Mesenchymal stem cell (in vitro differentiated cells and primary cell): ENCODE data around the gene OR10P1.

Experiments used
- DNase-seq: peaks from one replicate; pipeline ENCODE4 v3.0.0-alpha.2; 2013
- H2AFZ ChIP-seq: one replicate; pipeline ENCODE4 v1.6.1; 2013; ENCODE audit warnings: low read depth, mild to moderate bottlenecking, control low read depth, inconsistent platforms, low read length, moderate library complexity
- H2AK5ac ChIP-seq: 2 replicates; pipeline ENCODE4 v1.6.1; 2013; ENCODE audit warnings: low read length, moderate library complexity, mild to moderate bottlenecking, inconsistent platforms; ENCODE audit not compliant: severe bottlenecking
- H2BK120ac ChIP-seq: one replicate; pipeline ENCODE4 v1.6.1; 2013; ENCODE audit warnings: low read depth, mild to moderate bottlenecking, inconsistent platforms, low read length, moderate library complexity
- H2BK12ac ChIP-seq, 2 experiments: one replicate each; pipeline ENCODE4 v1.6.1; 2013; ENCODE audit warnings: inconsistent platforms in 2 of 2, low read length in 2 of 2, mild to moderate bottlenecking in 2 of 2, moderate library complexity in 2 of 2, control low read depth in 1 of 2
- H2BK15ac ChIP-seq: one replicate; pipeline ENCODE4 v1.6.1; 2013; ENCODE audit warnings: mild to moderate bottlenecking, low read depth, inconsistent platforms; ENCODE audit not compliant: poor library complexity, severe bottlenecking
- H2BK5ac ChIP-seq: 2 replicates; pipeline ENCODE4 v1.6.1; 2013; ENCODE audit warnings: low read depth, mild to moderate bottlenecking, low read length, control low read depth, inconsistent platforms; ENCODE audit not compliant: poor library complexity, severe bottlenecking
- H3K14ac ChIP-seq, 2 experiments: one replicate each; pipeline ENCODE4 v1.6.1; 2013; ENCODE audit warnings: inconsistent platforms in 2 of 2, low read length in 2 of 2, control low read depth in 1 of 2, mild to moderate bottlenecking in 1 of 2, moderate library complexity in 1 of 2
- H3K18ac ChIP-seq, 2 experiments: one replicate each; pipeline ENCODE4 v1.6.1; 2013; ENCODE audit warnings: inconsistent platforms in 2 of 2, low read length in 2 of 2, control low read depth in 1 of 2, low read depth in 1 of 2, mild to moderate bottlenecking in 1 of 2
- H3K23ac ChIP-seq, 2 experiments: one replicate each; pipeline ENCODE4 v1.6.1; 2013; ENCODE audit warnings: inconsistent platforms in 2 of 2, low read length in 2 of 2, mild to moderate bottlenecking in 2 of 2, moderate library complexity in 2 of 2, control low read depth in 1 of 2
- H3K27ac ChIP-seq: 2 replicates; pipeline ENCODE4 v1.5.1; 2013; ENCODE audit warnings: mild to moderate bottlenecking, moderate library complexity, low read length, control low read depth, inconsistent platforms; ENCODE audit not compliant: poor library complexity, severe bottlenecking
- H3K27me3 ChIP-seq, 2 experiments: 2 replicates each; pipeline versions ENCODE4 v1.6.1 to v1.7.0; 2013; ENCODE audit warnings: low read length in 2 of 2, mild to moderate bottlenecking in 2 of 2, moderate library complexity in 2 of 2, control low read depth in 1 of 2, inconsistent platforms in 1 of 2; ENCODE audit not compliant: control insufficient read depth in 1 of 2, insufficient read depth in 1 of 2
- H3K36me3 ChIP-seq, 2 experiments: 2 replicates each; pipeline versions ENCODE4 v1.6.1 to v1.7.0; 2013; ENCODE audit warnings: low read length in 2 of 2, control low read depth in 1 of 2, inconsistent platforms in 1 of 2, low read depth in 1 of 2, mild to moderate bottlenecking in 1 of 2; ENCODE audit not compliant: insufficient read depth in 2 of 2, control insufficient read depth in 1 of 2
- H3K4ac ChIP-seq, 2 experiments: one replicate each; pipeline ENCODE4 v1.6.1; 2013; ENCODE audit warnings: inconsistent platforms in 2 of 2, low read length in 2 of 2, mild to moderate bottlenecking in 2 of 2, moderate library complexity in 2 of 2, control low read depth in 1 of 2, low read depth in 1 of 2
- H3K4me1 ChIP-seq: 2 replicates; pipeline ENCODE4 v1.6.1; 2013; ENCODE audit warnings: low read depth, low read length, control low read depth; ENCODE audit not compliant: control insufficient read depth, insufficient read depth
- H3K4me2 ChIP-seq: 2 replicates; pipeline ENCODE4 v1.6.1; 2013; ENCODE audit warnings: low read length, mild to moderate bottlenecking, inconsistent platforms; ENCODE audit not compliant: poor library complexity, severe bottlenecking
- H3K4me3 ChIP-seq, 2 experiments: 2 replicates each; pipeline versions ENCODE4 v1.5.1 to v1.7.0; 2013; ENCODE audit warnings: low read length in 2 of 2, mild to moderate bottlenecking in 2 of 2, control low read depth in 1 of 2, low read depth in 1 of 2; ENCODE audit not compliant: insufficient read depth in 1 of 2
- H3K79me1 ChIP-seq: replicated peaks from 2 replicates; pipeline ENCODE4 v1.6.1; 2013; ENCODE audit warnings: mild to moderate bottlenecking, control low read depth, low read length, inconsistent platforms; ENCODE audit not compliant: poor library complexity, severe bottlenecking
- H3K9ac ChIP-seq: 2 replicates; pipeline ENCODE4 v1.7.0; 2013; ENCODE audit warnings: mild to moderate bottlenecking, low read length, moderate library complexity
- H3K9me3 ChIP-seq: 2 replicates; pipeline ENCODE4 v1.7.0; 2013; ENCODE audit warnings: mild to moderate bottlenecking, low read length; ENCODE audit not compliant: control insufficient read depth
- H4K8ac ChIP-seq: one replicate; pipeline ENCODE4 v1.6.1; 2013; ENCODE audit warnings: inconsistent platforms, mild to moderate bottlenecking, low read length, moderate library complexity
- H4K91ac ChIP-seq: one replicate; pipeline ENCODE4 v1.6.1; 2013; ENCODE audit warnings: mild to moderate bottlenecking, low read length, inconsistent platforms
- WGBS: methylation state at CpG from one replicate; pipeline ENCODE4 v1.1.7; 2013; ENCODE audit warnings: mixed read lengths; 5-methylcytosine and 5-hydroxymethylcytosine counted together

OR10P1 gene

DNA sequence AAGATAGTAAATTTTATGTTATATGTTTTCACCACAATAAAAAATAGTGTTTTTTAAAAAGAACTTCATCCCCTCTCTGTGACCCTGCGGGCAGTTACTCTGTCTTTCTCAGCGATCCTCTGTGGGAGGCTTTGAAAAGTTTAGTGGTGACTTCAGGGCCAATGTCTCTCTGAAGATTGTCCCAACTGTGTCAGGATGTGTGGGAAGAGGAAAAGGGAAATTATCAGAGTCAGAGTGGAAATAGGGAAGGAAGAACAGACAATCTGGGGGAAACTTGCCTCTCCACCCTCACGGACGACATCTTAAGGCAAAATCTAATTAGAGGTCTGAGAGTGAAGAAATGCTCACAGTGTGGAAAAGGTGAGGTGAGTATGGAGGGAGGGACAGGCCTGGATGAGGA, 3.5 kb upstream of the OR10P1 start:
- no peak overlapping the region for H4K8ac ChIP-seq
- no peak overlapping the region for H3K18ac ChIP-seq
- no peak overlapping the region for H3K4me2 ChIP-seq
- H3K27ac ChIP-seq: no peak overlapping the region
- H2BK15ac ChIP-seq: no peak overlapping the region
- no peaks in the 10 kb centered on the region for H3K9me3 ChIP-seq
- no peak overlapping the region for H2AFZ ChIP-seq
- no peak overlapping the region for H3K23ac ChIP-seq
- no peak overlapping the region for H3K9ac ChIP-seq
- DNase-seq: no peak
- no peaks in the 10 kb centered on the region for H3K36me3 ChIP-seq
- no peak overlapping the region for H4K91ac ChIP-seq
- WGBS: 97% methylated on average over 4 of the region's 4 CpGs
- no peaks in the 10 kb centered on the region for H3K79me1 ChIP-seq
- H2BK5ac ChIP-seq: no peak overlapping the region
- H3K14ac ChIP-seq: no peak overlapping the region
- no peak overlapping the region for H3K4me3 ChIP-seq
- no peak overlapping the region for H2BK120ac ChIP-seq
- H2BK12ac ChIP-seq: no peak overlapping the region
- H3K4me1 ChIP-seq: no peaks in the 10 kb centered on the region
- H2AK5ac ChIP-seq: no peak overlapping the region
- peaks cover 30 to 63% of the 10 kb centered on the region in 2 experiments for H3K27me3 ChIP-seq
- no peak overlapping the region for H3K4ac ChIP-seq

DNA sequence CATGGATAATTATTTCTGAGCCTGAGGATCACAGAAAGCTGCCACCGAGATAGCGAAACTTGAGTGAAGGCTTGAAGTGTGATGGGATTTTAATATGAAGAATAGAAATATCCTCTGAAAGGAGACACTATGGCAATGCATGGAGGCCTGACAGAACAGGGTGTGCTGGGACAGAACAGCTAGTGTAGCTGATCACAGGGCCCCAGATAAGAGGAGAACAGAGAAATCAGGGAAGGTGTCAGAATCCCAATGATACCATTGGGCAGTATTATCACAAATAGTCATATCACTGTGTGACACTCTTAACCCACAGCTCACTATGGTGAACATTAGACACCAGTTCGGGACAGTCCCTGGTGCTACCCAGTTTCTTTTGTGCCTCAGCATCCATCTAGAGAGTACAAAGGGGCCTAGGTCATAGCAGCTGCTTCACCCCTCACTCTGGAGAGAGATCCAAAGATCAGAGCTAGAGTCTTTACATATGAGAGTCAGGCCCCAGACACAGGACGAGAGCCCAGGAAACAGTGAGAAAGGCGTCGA, 506 bp upstream of the OR10P1 start:
- Histone ChIP-seq H3K4me3 (no peak overlapping the region), H2BK12ac (no peak overlapping the region), H3K4me2 (no peak overlapping the region), H3K14ac (no peak overlapping the region), H3K18ac (no peak overlapping the region), H3K9ac (no peak overlapping the region), H3K4ac (no peak overlapping the region), H3K23ac (no peak overlapping the region), H2BK15ac (no peak overlapping the region), H3K79me1 (no peaks in the 10 kb centered on the region), H3K27me3 (peaks cover 37 to 80% of the 10 kb centered on the region in 2 experiments), H3K36me3 (no peaks in the 10 kb centered on the region), H2AFZ (no peak overlapping the region), H2AK5ac (no peak overlapping the region), H3K9me3 (no peaks in the 10 kb centered on the region), H2BK120ac (no peak overlapping the region), H4K91ac (no peak overlapping the region), H3K27ac (no peak overlapping the region), H3K4me1 (no peaks in the 10 kb centered on the region), H4K8ac (no peak overlapping the region), H2BK5ac (no peak overlapping the region)
- no peak for DNase-seq
- 79% methylated on average over 6 of the region's 6 CpGs for WGBS

DNA sequence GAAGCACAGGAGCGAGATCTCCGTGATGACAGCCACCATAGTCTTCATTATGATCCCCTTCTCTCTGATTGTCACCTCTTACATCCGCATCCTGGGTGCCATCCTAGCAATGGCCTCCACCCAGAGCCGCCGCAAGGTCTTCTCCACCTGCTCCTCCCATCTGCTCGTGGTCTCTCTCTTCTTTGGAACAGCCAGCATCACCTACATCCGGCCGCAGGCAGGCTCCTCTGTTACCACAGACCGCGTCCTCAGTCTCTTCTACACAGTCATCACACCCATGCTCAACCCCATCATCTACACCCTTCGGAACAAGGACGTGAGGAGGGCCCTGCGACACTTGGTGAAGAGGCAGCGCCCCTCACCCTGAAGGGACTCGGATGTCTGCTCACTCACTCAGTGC, 775 bp downstream of the OR10P1 start:
- no peak overlapping the region for H3K14ac ChIP-seq
- H4K91ac ChIP-seq: no peak overlapping the region
- H3K9me3 ChIP-seq: no peaks in the 10 kb centered on the region
- no peak overlapping the region for H4K8ac ChIP-seq
- H2AFZ ChIP-seq: no peak overlapping the region
- no peak overlapping the region for H2BK12ac ChIP-seq
- H3K18ac ChIP-seq: no peak overlapping the region
- WGBS: 80% methylated on average over 15 of the region's 15 CpGs
- no peak overlapping the region for H2BK15ac ChIP-seq
- H3K4me1 ChIP-seq: no peaks in the 10 kb centered on the region
- no peak overlapping the region for H3K4ac ChIP-seq
- DNase-seq: no peak
- no peak overlapping the region for H2BK5ac ChIP-seq
- no peak overlapping the region for H3K4me2 ChIP-seq
- no peak overlapping the region for H3K23ac ChIP-seq
- no peaks in the 10 kb centered on the region for H3K79me1 ChIP-seq
- no peak overlapping the region for H3K27ac ChIP-seq
- H2AK5ac ChIP-seq: no peak overlapping the region
- H3K4me3 ChIP-seq: no peak overlapping the region
- no peaks in the 10 kb centered on the region for H3K36me3 ChIP-seq
- no peak overlapping the region for H2BK120ac ChIP-seq
- peaks cover 32 to 76% of the 10 kb centered on the region in 2 experiments for H3K27me3 ChIP-seq
- no peak overlapping the region for H3K9ac ChIP-seq

DNA sequence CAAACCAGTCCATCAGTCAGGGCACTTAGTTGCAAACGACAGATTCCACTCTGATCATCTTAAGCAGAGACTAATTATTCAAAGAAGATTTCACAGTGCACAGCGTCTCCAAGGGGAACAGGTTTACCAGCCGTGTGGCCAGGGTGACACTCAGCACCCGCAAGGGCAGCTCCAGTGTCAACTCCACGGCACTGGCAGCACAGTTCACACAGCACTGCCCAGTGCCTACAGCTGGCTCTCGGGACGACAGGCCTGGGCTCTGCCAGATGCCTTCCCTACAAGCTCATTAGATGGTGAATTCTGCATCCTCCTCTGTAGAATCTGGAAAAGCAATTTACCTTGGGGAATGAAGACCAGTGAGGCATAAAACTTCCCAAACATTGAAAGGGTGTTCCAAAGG, 4.9 kb downstream of the OR10P1 start:
- DNase-seq: no peak
- peaks cover 0 to 4% of the 10 kb centered on the region in 2 experiments for H3K36me3 ChIP-seq
- H3K14ac ChIP-seq: no peak overlapping the region
- H3K18ac ChIP-seq: no peak overlapping the region
- H2BK5ac ChIP-seq: no peak overlapping the region
- WGBS: 82% methylated on average over 5 of the region's 7 CpGs
- H4K8ac ChIP-seq: no peak overlapping the region
- H2AFZ ChIP-seq: no peak overlapping the region
- H3K9me3 ChIP-seq: no peaks in the 10 kb centered on the region
- no peak overlapping the region for H2BK120ac ChIP-seq
- no peak overlapping the region for H3K4me2 ChIP-seq
- H3K4me3 ChIP-seq: no peak overlapping the region
- no peak overlapping the region for H3K9ac ChIP-seq
- no peak overlapping the region for H2BK12ac ChIP-seq
- no peak overlapping the region for H2BK15ac ChIP-seq
- H3K79me1 ChIP-seq: no peaks in the 10 kb centered on the region
- no peak overlapping the region for H2AK5ac ChIP-seq
- H4K91ac ChIP-seq: no peak overlapping the region
- H3K27me3 ChIP-seq: peaks cover 32 to 46% of the 10 kb centered on the region in 2 experiments
- H3K4me1 ChIP-seq: peaks cover 4% of the 10 kb centered on the region
- no peak overlapping the region for H3K23ac ChIP-seq
- H3K4ac ChIP-seq: no peak overlapping the region
- no peak overlapping the region for H3K27ac ChIP-seq
